ENCODE data around the gene CBY1.

DNA sequence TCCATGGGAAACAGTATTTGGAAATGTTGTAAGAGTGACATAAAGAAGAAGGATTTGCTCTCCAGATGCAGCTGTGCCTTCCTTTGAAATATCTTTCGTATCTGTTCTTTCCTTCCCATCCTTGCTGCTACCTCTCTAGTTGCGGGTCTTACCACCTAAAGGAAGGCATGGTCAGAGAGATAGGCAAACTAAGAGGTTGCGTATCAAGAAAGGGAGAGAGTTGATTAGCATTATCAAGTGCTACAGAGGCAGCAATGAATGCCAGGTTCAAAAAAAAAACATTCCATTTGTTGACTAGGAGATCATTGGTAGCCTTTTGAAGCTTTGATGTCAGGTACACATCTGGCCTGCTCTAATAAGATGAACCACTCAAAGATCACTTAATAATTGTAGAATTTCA lies 53.9 kb downstream of the CBY1 start:
- TF ChIP-seq, protein P1, sequence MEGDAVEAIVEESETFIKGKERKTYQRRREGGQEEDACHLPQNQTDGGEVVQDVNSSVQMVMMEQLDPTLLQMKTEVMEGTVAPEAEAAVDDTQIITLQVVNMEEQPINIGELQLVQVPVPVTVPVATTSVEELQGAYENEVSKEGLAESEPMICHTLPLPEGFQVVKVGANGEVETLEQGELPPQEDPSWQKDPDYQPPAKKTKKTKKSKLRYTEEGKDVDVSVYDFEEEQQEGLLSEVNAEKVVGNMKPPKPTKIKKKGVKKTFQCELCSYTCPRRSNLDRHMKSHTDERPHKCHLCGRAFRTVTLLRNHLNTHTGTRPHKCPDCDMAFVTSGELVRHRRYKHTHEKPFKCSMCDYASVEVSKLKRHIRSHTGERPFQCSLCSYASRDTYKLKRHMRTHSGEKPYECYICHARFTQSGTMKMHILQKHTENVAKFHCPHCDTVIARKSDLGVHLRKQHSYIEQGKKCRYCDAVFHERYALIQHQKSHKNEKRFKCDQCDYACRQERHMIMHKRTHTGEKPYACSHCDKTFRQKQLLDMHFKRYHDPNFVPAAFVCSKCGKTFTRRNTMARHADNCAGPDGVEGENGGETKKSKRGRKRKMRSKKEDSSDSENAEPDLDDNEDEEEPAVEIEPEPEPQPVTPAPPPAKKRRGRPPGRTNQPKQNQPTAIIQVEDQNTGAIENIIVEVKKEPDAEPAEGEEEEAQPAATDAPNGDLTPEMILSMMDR (IDR thresholded peaks at IDR 0.05; ENCODE audit: extremely low read depth in 1 of 2, insufficient read depth in 1 of 2, low read depth in 1 of 2, low read length in 2 of 2) = no peak
- no peak for TF ChIP-seq POLR2A (IDR thresholded peaks at IDR 0.05; ENCODE audit: low read depth, low read length)
